Peyer's patch (tissue), 4 donors: ENCODE measurements around the gene FABP3. TPM values are rescaled to one million over a fixed set of nuclear protein-coding genes. Genes with fewer than 3 reads are reported as not detected.

Source experiments
- DNase-seq, 3 donors: peaks; one replicate each; pipeline ENCODE4 v3.0.0-alpha.2; 2017 to 2019
- H3K27ac ChIP-seq, 4 donors: fragments of 200-600 bp; sonication (generic); one replicate each; pipeline ENCODE4 v1.5.1; 2016 to 2019
- H3K27me3 ChIP-seq, 2 donors: fragments of 200-600 bp; sonication (generic); one replicate each; pipeline ENCODE4 v1.5.1; 2019
- H3K36me3 ChIP-seq, 3 donors: fragments of 200-600 bp; sonication (generic); one replicate each; pipeline ENCODE4 v1.5.1; 2016 to 2019
- H3K4me1 ChIP-seq, 4 donors: fragments of 200-600 bp; sonication (generic); one replicate each; pipeline ENCODE4 v1.5.1; 2016 to 2019
- H3K4me3 ChIP-seq, 4 donors: fragments of 200-600 bp; sonication (generic); 1 replicate in 3 of 4; 2 replicates in 1 of 4; pipeline ENCODE4 v1.5.1; 2016 to 2019; ENCODE audit warnings: mild to moderate bottlenecking in 1 of 4
- H3K9me3 ChIP-seq, 4 donors: fragments of 200-600 bp; sonication (generic); one replicate each; pipeline ENCODE4 v1.5.1; 2016 to 2019; ENCODE audit warnings: mild to moderate bottlenecking in 1 of 4
- POLR2A ChIP-seq, 2 donors: fragments of 450-650 bp; IDR thresholded peaks; one replicate each; pipeline ENCODE4 v1.5.1; 2017; ENCODE audit warnings: antibody characterized with exemption in 2 of 2, mild to moderate bottlenecking in 2 of 2, moderate library complexity in 2 of 2
- total RNA-seq, 4 donors: library from RNA; depleted of rRNA; stranded (reverse); fragments of >200 nt; gene quantifications; one replicate each; pipeline ENCODE4 v1.1.0, GENCODE V29; 2016
- TF ChIP-seq, protein P1 (sequence below), 6 experiments: fragments of 450-650 bp in 4 of 6; fragments of 200-600 bp in 2 of 6; sonication (generic) in 1 of 6; IDR thresholded peaks; one replicate each; pipeline ENCODE4 v1.5.1; 2017 to 2019; ENCODE audit warnings: antibody characterized with exemption in 6 of 6, mild to moderate bottlenecking in 3 of 6, moderate library complexity in 1 of 6

The FABP3 gene
- total RNA-seq, 4 donors from 2014 or later, result 2.7 to 15.7 TPM; not detected in 2

DNA sequence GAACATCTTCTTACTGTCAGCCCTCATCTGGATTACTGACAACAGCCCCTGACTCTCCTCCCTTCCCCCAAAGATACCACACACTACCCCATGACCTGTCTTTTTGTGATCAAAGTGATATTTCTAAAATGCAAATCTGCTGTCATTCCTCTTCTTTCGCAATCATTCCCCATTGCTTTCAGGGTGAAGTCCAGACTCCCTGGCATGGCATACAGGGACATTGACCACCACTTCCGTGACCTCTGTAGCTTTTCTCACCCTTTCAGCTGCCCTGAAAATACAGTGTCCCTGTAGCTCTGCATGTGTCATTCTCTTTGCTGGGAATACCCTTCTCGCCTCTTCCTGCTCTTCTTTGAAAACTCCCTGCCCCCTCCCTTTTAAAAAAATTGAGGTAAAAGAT lies 44.3 kb upstream of the FABP3 start:
- TF ChIP-seq, protein P1, sequence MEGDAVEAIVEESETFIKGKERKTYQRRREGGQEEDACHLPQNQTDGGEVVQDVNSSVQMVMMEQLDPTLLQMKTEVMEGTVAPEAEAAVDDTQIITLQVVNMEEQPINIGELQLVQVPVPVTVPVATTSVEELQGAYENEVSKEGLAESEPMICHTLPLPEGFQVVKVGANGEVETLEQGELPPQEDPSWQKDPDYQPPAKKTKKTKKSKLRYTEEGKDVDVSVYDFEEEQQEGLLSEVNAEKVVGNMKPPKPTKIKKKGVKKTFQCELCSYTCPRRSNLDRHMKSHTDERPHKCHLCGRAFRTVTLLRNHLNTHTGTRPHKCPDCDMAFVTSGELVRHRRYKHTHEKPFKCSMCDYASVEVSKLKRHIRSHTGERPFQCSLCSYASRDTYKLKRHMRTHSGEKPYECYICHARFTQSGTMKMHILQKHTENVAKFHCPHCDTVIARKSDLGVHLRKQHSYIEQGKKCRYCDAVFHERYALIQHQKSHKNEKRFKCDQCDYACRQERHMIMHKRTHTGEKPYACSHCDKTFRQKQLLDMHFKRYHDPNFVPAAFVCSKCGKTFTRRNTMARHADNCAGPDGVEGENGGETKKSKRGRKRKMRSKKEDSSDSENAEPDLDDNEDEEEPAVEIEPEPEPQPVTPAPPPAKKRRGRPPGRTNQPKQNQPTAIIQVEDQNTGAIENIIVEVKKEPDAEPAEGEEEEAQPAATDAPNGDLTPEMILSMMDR (IDR thresholded peaks at IDR 0.05), result no peak
- TF ChIP-seq POLR2A (IDR thresholded peaks at IDR 0.05), result no peak
- no peaks in the 10 kb centered on the region for H3K27me3 ChIP-seq
- no peaks in the 10 kb centered on the region for H3K9me3 ChIP-seq
- H3K27ac ChIP-seq, result peak overlapping the region in 1 of 4 donors; percentile 57
- H3K4me1 ChIP-seq, result peaks cover 0 to 14% (median 7%) of the 10 kb centered on the region in 4 donors
- no peak overlapping the region for H3K4me3 ChIP-seq
- no peaks in the 10 kb centered on the region for H3K36me3 ChIP-seq
- DNase-seq, result no peak

DNA sequence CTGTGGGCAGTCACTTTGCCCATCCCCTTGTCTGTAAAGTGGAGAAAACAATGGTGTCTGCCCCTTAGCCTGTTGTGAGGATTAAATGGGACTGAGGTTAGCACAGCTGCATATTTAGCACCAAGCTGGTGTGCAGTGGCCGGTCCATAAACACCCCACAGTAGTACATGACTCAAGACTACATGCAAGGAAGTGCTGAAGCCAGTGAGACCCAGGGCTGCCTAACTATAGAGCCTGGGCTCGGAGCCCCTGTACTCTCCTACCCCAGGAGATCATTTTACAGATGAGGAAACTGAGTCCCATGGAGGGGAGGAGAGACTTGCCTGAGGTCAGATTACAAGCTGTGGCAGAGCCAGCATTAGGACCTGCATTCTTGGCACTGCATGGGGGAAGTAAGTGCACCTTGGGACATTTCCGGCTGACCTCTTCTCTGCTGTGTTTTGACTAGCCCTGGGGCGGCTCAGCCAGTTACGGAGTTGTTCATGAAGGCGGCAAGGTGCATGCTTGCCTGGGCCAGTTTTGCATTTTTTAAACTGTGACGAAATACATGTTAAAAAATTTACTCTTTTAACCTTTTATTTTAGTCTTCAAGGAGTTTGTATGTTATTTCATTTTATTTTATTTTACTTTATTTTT lies 43.3 kb upstream of the FABP3 start:
- TF ChIP-seq, protein P1 (IDR thresholded peaks at IDR 0.05), result no peak
- no peak for TF ChIP-seq POLR2A (IDR thresholded peaks at IDR 0.05)
- no peak overlapping the region for H3K27ac ChIP-seq
- no peak for DNase-seq

GRCh38 chr1:31415658-31416057 lies 42.8 kb upstream of the FABP3 start:
- Histone ChIP-seq H3K36me3 (no peaks in the 10 kb centered on the region), H3K27ac (peak overlapping the region in 1 of 4 donors; percentile 91), H3K9me3 (no peaks in the 10 kb centered on the region), H3K4me1 (peaks cover 0 to 15% (median 7%) of the 10 kb centered on the region in 4 donors), H3K27me3 (no peaks in the 10 kb centered on the region), H3K4me3 (no peak overlapping the region)
- DNase-seq, result no peak
- TF ChIP-seq POLR2A (IDR thresholded peaks at IDR 0.05), result no peak
- TF ChIP-seq, protein P1 (IDR thresholded peaks at IDR 0.05), result no peak

More for the DNA sequence above, 43.3 kb upstream of the FABP3 start:
- H3K27me3 ChIP-seq, result no peaks in the 10 kb centered on the region
- H3K36me3 ChIP-seq, result no peaks in the 10 kb centered on the region
- peaks cover 0 to 15% (median 7%) of the 10 kb centered on the region in 4 donors for H3K4me1 ChIP-seq
- no peaks in the 10 kb centered on the region for H3K9me3 ChIP-seq
- H3K4me3 ChIP-seq, result no peak overlapping the region

GRCh38 chr1:31414980-31415370 lies 42.1 kb upstream of the FABP3 start:
- Histone ChIP-seq H3K36me3 (no peaks in the 10 kb centered on the region), H3K27me3 (no peaks in the 10 kb centered on the region), H3K9me3 (no peaks in the 10 kb centered on the region), H3K4me1 (peaks cover 0 to 15% (median 7%) of the 10 kb centered on the region in 4 donors), H3K27ac (peak overlapping the region in 1 of 4 donors; percentile 91), H3K4me3 (peak overlapping the region in 2 of 4 donors; percentile 83 to 84)
- DNase-seq, result no peak
- no peak for TF ChIP-seq POLR2A (IDR thresholded peaks at IDR 0.05)
- TF ChIP-seq, protein P1 (IDR thresholded peaks at IDR 0.05), result no peak

DNA sequence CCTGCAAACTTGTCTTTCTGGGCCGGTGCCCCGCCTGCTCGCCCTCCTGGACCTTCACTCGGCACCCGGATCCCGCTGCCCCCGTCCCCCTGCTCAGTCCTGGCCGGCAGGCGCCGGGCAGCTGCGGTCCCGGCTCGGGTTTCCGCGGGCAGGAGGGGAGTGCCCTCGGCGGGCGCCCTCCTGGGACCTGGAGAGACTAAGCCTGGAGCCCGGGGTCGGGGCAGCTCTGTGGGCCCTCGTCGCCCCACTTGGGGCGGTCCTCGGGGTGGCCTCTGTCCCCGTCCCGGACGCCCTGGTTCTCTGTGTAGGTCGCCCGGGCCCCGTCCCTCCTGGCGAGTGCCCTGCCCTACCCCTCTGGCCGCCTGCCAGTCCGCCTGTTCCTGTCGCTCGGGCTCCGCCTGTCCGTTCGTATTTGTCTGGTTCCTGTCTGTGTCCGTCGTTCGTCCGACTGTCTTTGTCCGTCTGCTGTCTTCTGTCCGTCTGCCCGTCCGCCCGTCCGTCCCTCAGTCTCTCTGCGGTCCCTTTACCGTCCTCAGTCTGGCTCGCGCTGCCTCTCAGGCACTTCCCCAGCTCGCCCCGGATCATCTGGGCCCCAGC lies 40.6 kb upstream of the FABP3 start:
- peak; percentile 47 to 93 (median 88) for DNase-seq
- TF ChIP-seq, protein P1 (IDR thresholded peaks at IDR 0.05), result no peak
- TF ChIP-seq POLR2A (IDR thresholded peaks at IDR 0.05), result peak in 1 of 2 donors; percentile 53
- Histone ChIP-seq H3K36me3 (no peaks in the 10 kb centered on the region), H3K4me1 (peaks cover 0 to 15% (median 7%) of the 10 kb centered on the region in 4 donors), H3K27me3 (no peaks in the 10 kb centered on the region), H3K9me3 (no peaks in the 10 kb centered on the region), H3K4me3 (peak overlapping the region; percentile 50 to 84 (median 76)), H3K27ac (peak overlapping the region in 3 of 4 donors; percentile 82 to 92 (median 91))
